COLO668 (cell line): ENCODE measurements around the gene FBLN7.

ENCODE experiments used
- DNase-seq: peaks from one replicate; lab custom pipeline; 2025; ENCODE audit not compliant: unreplicated experiment; lab: John Stamatoyannopoulos, UW

FBLN7 gene

GRCh38 chr2:112140205-112140802 is 2.1 kb downstream of the FBLN7 start:
- DNase-seq: peak; percentile 19

GRCh38 chr2:112140899-112141625 is 2.9 kb downstream of the FBLN7 start:
- peak; percentile 43 for DNase-seq

GRCh38 chr2:112141626-112142007 is 3.4 kb downstream of the FBLN7 start:
- DNase-seq: peak; percentile 83

GRCh38 chr2:112142525-112143078 is 4.4 kb downstream of the FBLN7 start:
- no peak for DNase-seq

- DNase-seq: no peak
Observed at GRCh38 chr2:112143150-112143549, 5.0 kb downstream of the FBLN7 start.

- DNase-seq: no peak
Observed at GRCh38 chr2:112144966-112145365, 6.8 kb downstream of the FBLN7 start.

GRCh38 chr2:112147382-112148168 is 9.4 kb downstream of the FBLN7 start:
- no peak for DNase-seq

GRCh38 chr2:112148477-112148876 is 10.3 kb downstream of the FBLN7 start:
- no peak for DNase-seq

- DNase-seq: no peak
Observed at GRCh38 chr2:112149194-112149593, 11.0 kb downstream of the FBLN7 start.

GRCh38 chr2:112149866-112150435 is 11.8 kb downstream of the FBLN7 start:
- DNase-seq: no peak

GRCh38 chr2:112150447-112150846 is 12.3 kb downstream of the FBLN7 start:
- DNase-seq: no peak

GRCh38 chr2:112150851-112151250 is 12.7 kb downstream of the FBLN7 start:
- DNase-seq: no peak

GRCh38 chr2:112151271-112151670 is 13.1 kb downstream of the FBLN7 start:
- DNase-seq: no peak

GRCh38 chr2:112151701-112152440 is 13.7 kb downstream of the FBLN7 start:
- DNase-seq: no peak

GRCh38 chr2:112152476-112153178 is 14.4 kb downstream of the FBLN7 start:
- DNase-seq: no peak

- no peak for DNase-seq
Observed at GRCh38 chr2:112153179-112153490, 14.9 kb downstream of the FBLN7 start.

- no peak for DNase-seq
Observed at GRCh38 chr2:112153501-112153900, 15.3 kb downstream of the FBLN7 start.

GRCh38 chr2:112154246-112155117 is 16.3 kb downstream of the FBLN7 start:
- DNase-seq: no peak
